HFFc6 (cell line): ENCODE data around the gene FBXL13. TPM values are rescaled to one million over a fixed set of nuclear protein-coding genes. Genes with fewer than 3 reads are reported as not detected.

Experiments
- DNase-seq: peaks from one replicate; pipeline ENCODE4 v3.0.0-alpha.2; 2018
- H3K27ac Mint-ChIP-seq: 2 replicates; pipeline ENCODE4 v1.8.0; 2020; ENCODE audit warnings: mild to moderate bottlenecking, mixed read lengths
- H3K27me3 Mint-ChIP-seq: 2 replicates; pipeline ENCODE4 v1.8.0; 2021; ENCODE audit warnings: mild to moderate bottlenecking, moderate library complexity, mixed read lengths; ENCODE audit not compliant: insufficient read depth
- H3K36me3 Mint-ChIP-seq: 2 replicates; pipeline ENCODE4 v1.8.0; 2021; ENCODE audit warnings: low read depth, mixed read lengths
- H3K4me1 Mint-ChIP-seq: 2 replicates; pipeline ENCODE4 v1.8.0; 2020; ENCODE audit warnings: low read depth, mixed read lengths
- H3K4me3 Mint-ChIP-seq: 2 replicates; pipeline ENCODE4 v1.8.0; 2020; ENCODE audit warnings: mild to moderate bottlenecking, moderate library complexity, mixed read lengths
- H3K9me3 Mint-ChIP-seq: 2 replicates; pipeline ENCODE4 v1.8.0; 2020; ENCODE audit warnings: mild to moderate bottlenecking, mixed read lengths
- total RNA-seq, 6 experiments: library from RNA; stranded (reverse); fragmentation: NEBNext Ultra II Directional; extraction: Animal tissue kit (Norgen Biotek cat#: 25700); gene quantifications; 2 replicates in 1 of 6; 3 replicates in 5 of 6; pipeline ENCODE4 v1.2.3, GENCODE V29; 2021
- TF ChIP-seq, protein P1 (sequence below): fragments of 200-600 bp; sonication (generic); IDR thresholded peaks from 2 replicates; pipeline ENCODE4 v1.5.0; 2021; ENCODE audit warnings: antibody characterized with exemption, mild to moderate bottlenecking

The FBXL13 gene
- total RNA-seq, 6 experiments from 2014 or later, result 0.43 to 0.74 (median 0.56) TPM

DNA sequence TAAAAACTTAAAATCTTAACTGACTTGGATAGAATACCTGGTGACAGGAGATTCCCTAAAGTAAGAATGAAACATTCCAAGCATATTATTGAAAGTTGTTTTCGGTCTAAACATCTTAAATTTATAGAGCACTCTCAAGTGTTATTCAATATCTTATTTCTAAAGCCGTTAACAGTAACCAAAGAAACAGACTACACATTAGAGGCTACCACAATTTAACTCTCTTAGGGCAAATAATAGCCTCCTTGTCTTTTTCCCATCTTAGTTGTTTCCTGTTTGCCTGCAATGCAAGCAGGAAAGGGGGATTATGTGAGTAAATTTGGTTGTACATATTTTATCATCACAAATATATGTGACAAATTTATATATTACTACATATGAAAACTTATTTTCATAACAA is 42.9 kb upstream of the FBXL13 start:
- no peak for DNase-seq
- H3K27me3 Mint-ChIP-seq, result no peaks in the 10 kb centered on the region
- peaks cover 13% of the 10 kb centered on the region for H3K4me1 Mint-ChIP-seq
- TF ChIP-seq, protein P1, sequence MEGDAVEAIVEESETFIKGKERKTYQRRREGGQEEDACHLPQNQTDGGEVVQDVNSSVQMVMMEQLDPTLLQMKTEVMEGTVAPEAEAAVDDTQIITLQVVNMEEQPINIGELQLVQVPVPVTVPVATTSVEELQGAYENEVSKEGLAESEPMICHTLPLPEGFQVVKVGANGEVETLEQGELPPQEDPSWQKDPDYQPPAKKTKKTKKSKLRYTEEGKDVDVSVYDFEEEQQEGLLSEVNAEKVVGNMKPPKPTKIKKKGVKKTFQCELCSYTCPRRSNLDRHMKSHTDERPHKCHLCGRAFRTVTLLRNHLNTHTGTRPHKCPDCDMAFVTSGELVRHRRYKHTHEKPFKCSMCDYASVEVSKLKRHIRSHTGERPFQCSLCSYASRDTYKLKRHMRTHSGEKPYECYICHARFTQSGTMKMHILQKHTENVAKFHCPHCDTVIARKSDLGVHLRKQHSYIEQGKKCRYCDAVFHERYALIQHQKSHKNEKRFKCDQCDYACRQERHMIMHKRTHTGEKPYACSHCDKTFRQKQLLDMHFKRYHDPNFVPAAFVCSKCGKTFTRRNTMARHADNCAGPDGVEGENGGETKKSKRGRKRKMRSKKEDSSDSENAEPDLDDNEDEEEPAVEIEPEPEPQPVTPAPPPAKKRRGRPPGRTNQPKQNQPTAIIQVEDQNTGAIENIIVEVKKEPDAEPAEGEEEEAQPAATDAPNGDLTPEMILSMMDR, result no peak
- H3K4me3 Mint-ChIP-seq, result no peak overlapping the region
- H3K36me3 Mint-ChIP-seq, result peaks cover 8% of the 10 kb centered on the region
- no peaks in the 10 kb centered on the region for H3K9me3 Mint-ChIP-seq
- H3K27ac Mint-ChIP-seq, result no peak overlapping the region

DNA sequence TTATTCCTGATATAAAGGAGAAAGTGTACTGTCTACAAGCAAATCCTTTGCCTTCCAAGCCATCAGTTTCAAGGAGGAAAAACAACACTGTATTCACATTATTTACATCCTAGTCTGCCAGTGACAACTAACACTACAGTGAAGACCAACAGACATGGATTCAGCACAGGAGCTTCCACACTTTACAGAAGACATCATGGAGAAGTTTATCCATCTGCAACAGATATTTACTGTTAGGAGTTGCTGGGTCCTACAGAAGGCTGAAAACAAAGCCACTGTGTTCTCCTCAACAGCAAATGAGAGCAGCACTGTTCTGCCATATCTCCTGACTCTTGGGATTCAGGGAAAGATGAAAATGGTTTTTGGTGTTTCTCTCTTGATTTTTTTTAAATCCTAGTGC is 42.4 kb upstream of the FBXL13 start:
- peaks cover 8% of the 10 kb centered on the region for H3K36me3 Mint-ChIP-seq
- no peak for DNase-seq
- peaks cover 13% of the 10 kb centered on the region for H3K4me1 Mint-ChIP-seq
- no peaks in the 10 kb centered on the region for H3K9me3 Mint-ChIP-seq
- no peak overlapping the region for H3K4me3 Mint-ChIP-seq
- H3K27ac Mint-ChIP-seq, result no peak overlapping the region
- H3K27me3 Mint-ChIP-seq, result no peaks in the 10 kb centered on the region
- TF ChIP-seq, protein P1, result no peak

DNA sequence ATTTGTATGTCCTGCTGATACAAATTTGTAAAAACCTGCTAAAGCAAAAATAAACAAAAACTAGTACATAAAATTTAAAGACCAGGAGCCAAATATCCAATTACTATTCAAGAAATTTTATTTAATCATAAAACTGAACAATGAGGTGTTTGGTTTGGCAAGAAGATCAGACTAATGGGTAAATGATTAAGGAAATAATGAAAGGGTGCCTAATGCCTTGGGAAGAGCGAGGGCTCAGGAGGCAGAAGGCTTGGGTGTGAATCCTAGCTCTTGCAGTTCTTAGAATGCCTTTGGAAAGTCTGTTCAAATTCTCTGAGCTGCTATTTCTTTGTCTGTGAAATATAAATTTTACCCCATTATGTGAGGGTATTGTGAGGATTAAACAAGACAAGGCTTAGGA is 41.9 kb upstream of the FBXL13 start:
- no peak for DNase-seq
- Mint-ChIP-seq H3K4me1 (peaks cover 13% of the 10 kb centered on the region), H3K27ac (no peak overlapping the region), H3K36me3 (peaks cover 8% of the 10 kb centered on the region), H3K4me3 (no peak overlapping the region), H3K27me3 (no peaks in the 10 kb centered on the region), H3K9me3 (no peaks in the 10 kb centered on the region)
- TF ChIP-seq, protein P1, result no peak

DNA sequence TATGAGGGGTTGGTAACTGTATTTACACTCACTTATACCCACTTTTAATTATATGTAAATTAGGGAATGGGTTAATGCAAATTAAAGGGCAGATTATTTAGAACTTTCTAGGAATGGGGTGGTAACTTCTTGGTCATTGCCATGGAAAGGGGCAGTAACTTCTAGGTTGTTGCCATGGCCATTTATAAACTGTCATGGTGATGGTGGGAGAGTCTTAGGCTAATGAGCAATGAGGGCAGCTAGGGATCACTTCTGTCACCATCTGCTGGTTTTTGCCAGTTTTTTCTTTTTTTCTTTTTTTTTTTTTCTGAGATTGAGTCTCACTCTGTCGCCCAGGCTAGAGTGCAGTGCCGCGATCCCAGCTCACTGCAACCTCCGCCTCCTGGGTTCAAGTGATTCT is 41.2 kb upstream of the FBXL13 start:
- H3K27me3 Mint-ChIP-seq, result no peaks in the 10 kb centered on the region
- H3K36me3 Mint-ChIP-seq, result peaks cover 12% of the 10 kb centered on the region
- H3K27ac Mint-ChIP-seq, result no peak overlapping the region
- H3K9me3 Mint-ChIP-seq, result no peaks in the 10 kb centered on the region; the same call in 1 of the 2 replicates
- peaks cover 13% of the 10 kb centered on the region for H3K4me1 Mint-ChIP-seq
- TF ChIP-seq, protein P1, result no peak
- H3K4me3 Mint-ChIP-seq, result no peak overlapping the region
- DNase-seq, result no peak

DNA sequence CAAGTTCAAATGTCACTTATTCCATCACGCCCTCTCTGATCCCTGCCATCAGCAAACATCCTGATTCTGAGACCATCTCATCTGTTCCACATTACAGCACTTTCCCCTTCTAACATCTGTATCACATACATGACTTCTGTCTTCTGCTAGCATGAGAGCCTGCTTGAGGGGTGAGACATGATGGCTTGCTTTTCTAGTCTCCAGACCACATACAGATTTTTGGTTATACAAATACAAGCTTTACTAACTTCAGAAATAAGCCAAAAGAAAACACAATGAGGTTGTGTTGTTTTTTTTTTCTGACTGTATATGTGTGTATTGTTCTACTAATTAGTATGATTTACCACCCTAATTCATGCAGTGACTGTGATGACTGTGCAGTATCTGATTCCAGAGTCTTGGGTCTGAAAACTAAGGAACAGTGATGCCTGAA is 40.0 kb upstream of the FBXL13 start:
- H3K27ac Mint-ChIP-seq, result no peak overlapping the region; the same call in 1 of the 2 replicates
- DNase-seq, result no peak

More for the DNA sequence above, 40.0 kb upstream of the FBXL13 start:
- Mint-ChIP-seq H3K4me3 (no peak overlapping the region), H3K27me3 (no peaks in the 10 kb centered on the region), H3K9me3 (peaks cover under 1% of the 10 kb centered on the region; the same call in 1 of the 2 replicates), H3K36me3 (peaks cover 16% of the 10 kb centered on the region), H3K4me1 (peaks cover 13% of the 10 kb centered on the region)
- TF ChIP-seq, protein P1, result no peak
